Keratinocyte (primary cell): ENCODE results near the gene B4GALT3. TPM values are rescaled to one million over a fixed set of nuclear protein-coding genes. Genes with fewer than 3 reads are reported as not detected.

Experiments used
- DNase-seq: peaks from one replicate; pipeline ENCODE4 v3.0.0-alpha.2; 2011; ENCODE audit warnings: low read depth, missing footprints, low spot score
- FAIRE-seq: peaks from 2 replicates; lab custom pipeline; 2011; peaks lifted over from hg19 to GRCh38; lab: Jason Lieb, UNC
- H2AFZ ChIP-seq: 2 replicates; pipeline ENCODE4 v1.6.0; 2012; ENCODE audit warnings: low read length, control low read depth, inconsistent platforms; ENCODE audit not compliant: control insufficient read depth
- H3K27ac ChIP-seq: 2 replicates; pipeline ENCODE4 v1.5.1; 2011; ENCODE audit warnings: low read length; ENCODE audit not compliant: control insufficient read depth, insufficient read depth
- H3K27me3 ChIP-seq: 3 replicates; pipeline ENCODE4 v1.6.0; 2011; ENCODE audit warnings: low read length; ENCODE audit not compliant: control insufficient read depth, insufficient read depth; ENCODE audit errors: extremely low read depth
- H3K36me3 ChIP-seq, 2 experiments: 2 replicates in 1 of 2; 3 replicates in 1 of 2; pipeline ENCODE4 v1.5.1; 2011; ENCODE audit warnings: low read length in 2 of 2, mild to moderate bottlenecking in 1 of 2; ENCODE audit not compliant: control insufficient read depth in 2 of 2, insufficient read depth in 2 of 2; ENCODE audit errors: extremely low read depth in 1 of 2
- H3K4me1 ChIP-seq: 3 replicates; pipeline ENCODE4 v1.5.1; 2011; ENCODE audit warnings: low read length; ENCODE audit not compliant: control insufficient read depth, insufficient read depth; ENCODE audit errors: extremely low read depth
- H3K4me2 ChIP-seq: 3 replicates; pipeline ENCODE4 v1.6.0; 2011; ENCODE audit warnings: low read depth, low read length; ENCODE audit not compliant: control insufficient read depth, insufficient read depth; ENCODE audit errors: extremely low read depth
- H3K4me3 ChIP-seq, 3 experiments: fragments of 200-600 bp in 1 of 3; sonication (generic) in 1 of 3; 2 replicates in 2 of 3; 3 replicates in 1 of 3; pipeline ENCODE4 v1.5.1; 2011 to 2016; ENCODE audit warnings: low read length in 3 of 3, mild to moderate bottlenecking in 3 of 3, control low read depth in 2 of 3, inconsistent platforms in 1 of 3, low read depth in 1 of 3, mixed read lengths in 1 of 3, mixed run types in 1 of 3, moderate library complexity in 1 of 3; ENCODE audit not compliant: control insufficient read depth in 2 of 3, insufficient read depth in 2 of 3; ENCODE audit errors: extremely low read depth in 1 of 3
- H3K79me2 ChIP-seq: 2 replicates; pipeline ENCODE4 v1.6.0; 2012; ENCODE audit warnings: low read length; ENCODE audit not compliant: control insufficient read depth, insufficient read depth
- H3K9ac ChIP-seq: 3 replicates; pipeline ENCODE4 v1.6.0; 2011; ENCODE audit warnings: low read length; ENCODE audit not compliant: control insufficient read depth, insufficient read depth; ENCODE audit errors: extremely low read depth
- H3K9me1 ChIP-seq: 3 replicates; pipeline ENCODE4 v1.6.0; 2011; ENCODE audit warnings: low read length; ENCODE audit not compliant: control insufficient read depth, insufficient read depth; ENCODE audit errors: extremely low read depth
- H3K9me3 ChIP-seq: 2 replicates; pipeline ENCODE4 v1.5.1; 2012; ENCODE audit warnings: low read depth, low read length; ENCODE audit not compliant: control insufficient read depth
- H4K20me1 ChIP-seq: 3 replicates; pipeline ENCODE4 v1.6.0; 2011; ENCODE audit warnings: low read length; ENCODE audit not compliant: control insufficient read depth, insufficient read depth; ENCODE audit errors: extremely low read depth
- EZH2 ChIP-seq: IDR thresholded peaks from one replicate; pipeline ENCODE4 v1.6.1; 2012; ENCODE audit warnings: inconsistent platforms, mild to moderate bottlenecking, low read length, moderate library complexity
- dilution Hi-C: fragments of 300-500 bp; cut with MboI; formaldehyde crosslinking; loops from one replicate; pipeline ENCODE4 v1.7.0; 2020; ENCODE audit warnings: low sequenced_read_pairs; ENCODE audit not compliant: extremely low pct_ligation_motif_present
- polyA plus RNA-seq, 5 experiments: library from polyadenylated mRNA; depleted of rRNA in 3 of 5; stranded (reverse) in 3 of 5; stranded (forward) in 1 of 5; unstranded in 1 of 5; fragments of >200 nt; gene quantifications; 1 replicate in 1 of 5; 2 replicates in 3 of 5; 3 replicates in 1 of 5; pipeline versions ENCODE4 v1.2.1 to v1.2.3, GENCODE V29; 2011 to 2012; ENCODE audit warnings: missing spikeins in 2 of 5, low read depth in 1 of 5, low replicate concordance in 1 of 5
- TF ChIP-seq, protein P1 (sequence below), 3 experiments: IDR thresholded peaks in 1 of 3; conservative IDR thresholded peaks in 1 of 3; optimal IDR thresholded peaks in 1 of 3; 2 replicates in 2 of 3; 3 replicates in 1 of 3; pipeline versions ENCODE3 to v1.5.1; 2011; ENCODE audit warnings: low read length in 3 of 3, mild to moderate bottlenecking in 3 of 3, moderate library complexity in 2 of 3, control low read depth in 1 of 3, inconsistent platforms in 1 of 3; ENCODE audit not compliant: insufficient read depth in 2 of 3; ENCODE audit errors: extremely low read depth in 1 of 3

Gene B4GALT3
- polyA plus RNA-seq, 1 donor (not counting 4 experiments of a cell fraction or from before 2014, with no cell fraction given), result 19.1 TPM

GRCh38 chr1:161161652-161162051 lies 15.7 kb downstream of the B4GALT3 start:
- no peak for FAIRE-seq
- dilution Hi-C loops, result no loop called here
- Histone ChIP-seq H3K36me3 (peaks cover 9 to 33% of the 10 kb centered on the region in 2 experiments), H3K27me3 (no peaks in the 10 kb centered on the region), H3K9me3 (no peaks in the 10 kb centered on the region), H3K9ac (no peak overlapping the region), H3K79me2 (peaks cover 14% of the 10 kb centered on the region), H3K4me1 (peaks cover 27% of the 10 kb centered on the region), H3K4me2 (no peak overlapping the region), H3K9me1 (no peaks in the 10 kb centered on the region), H2AFZ (no peak overlapping the region), H3K4me3 (no peak overlapping the region), H4K20me1 (no peaks in the 10 kb centered on the region), H3K27ac (no peak overlapping the region)
- TF ChIP-seq EZH2, result no peak
- TF ChIP-seq, protein P1, sequence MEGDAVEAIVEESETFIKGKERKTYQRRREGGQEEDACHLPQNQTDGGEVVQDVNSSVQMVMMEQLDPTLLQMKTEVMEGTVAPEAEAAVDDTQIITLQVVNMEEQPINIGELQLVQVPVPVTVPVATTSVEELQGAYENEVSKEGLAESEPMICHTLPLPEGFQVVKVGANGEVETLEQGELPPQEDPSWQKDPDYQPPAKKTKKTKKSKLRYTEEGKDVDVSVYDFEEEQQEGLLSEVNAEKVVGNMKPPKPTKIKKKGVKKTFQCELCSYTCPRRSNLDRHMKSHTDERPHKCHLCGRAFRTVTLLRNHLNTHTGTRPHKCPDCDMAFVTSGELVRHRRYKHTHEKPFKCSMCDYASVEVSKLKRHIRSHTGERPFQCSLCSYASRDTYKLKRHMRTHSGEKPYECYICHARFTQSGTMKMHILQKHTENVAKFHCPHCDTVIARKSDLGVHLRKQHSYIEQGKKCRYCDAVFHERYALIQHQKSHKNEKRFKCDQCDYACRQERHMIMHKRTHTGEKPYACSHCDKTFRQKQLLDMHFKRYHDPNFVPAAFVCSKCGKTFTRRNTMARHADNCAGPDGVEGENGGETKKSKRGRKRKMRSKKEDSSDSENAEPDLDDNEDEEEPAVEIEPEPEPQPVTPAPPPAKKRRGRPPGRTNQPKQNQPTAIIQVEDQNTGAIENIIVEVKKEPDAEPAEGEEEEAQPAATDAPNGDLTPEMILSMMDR (optimal IDR thresholded peaks at IDR 0.05 in 1 of 3, IDR thresholded peaks at IDR 0.05 in 1 of 3, conservative IDR thresholded peaks at IDR 0.05 in 1 of 3; ENCODE audit: extremely low read depth in 1 of 3, insufficient read depth in 2 of 3, low read length in 3 of 3), result no peak
- no peak for DNase-seq

- no peak for DNase-seq
- TF ChIP-seq, protein P1 (optimal IDR thresholded peaks at IDR 0.05 in 1 of 3, IDR thresholded peaks at IDR 0.05 in 1 of 3, conservative IDR thresholded peaks at IDR 0.05 in 1 of 3; ENCODE audit: extremely low read depth in 1 of 3, insufficient read depth in 2 of 3, low read length in 3 of 3), result no peak
- TF ChIP-seq EZH2, result no peak
- H3K9me1 ChIP-seq, result no peaks in the 10 kb centered on the region
- no peak overlapping the region for H3K4me3 ChIP-seq
- no peak overlapping the region for H2AFZ ChIP-seq
- H3K4me2 ChIP-seq, result no peak overlapping the region
- H3K27ac ChIP-seq, result no peak overlapping the region
- dilution Hi-C loops, result no loop called here
- H3K9me3 ChIP-seq, result no peaks in the 10 kb centered on the region
- H4K20me1 ChIP-seq, result no peaks in the 10 kb centered on the region
- no peak for FAIRE-seq
- H3K4me1 ChIP-seq, result peaks cover 26% of the 10 kb centered on the region
- H3K36me3 ChIP-seq, result peaks cover 9 to 33% of the 10 kb centered on the region in 2 experiments
- no peaks in the 10 kb centered on the region for H3K27me3 ChIP-seq
- H3K9ac ChIP-seq, result no peak overlapping the region
- peaks cover 14% of the 10 kb centered on the region for H3K79me2 ChIP-seq
Observed at GRCh38 chr1:161160671-161161145, 16.6 kb downstream of the B4GALT3 start.
